Measurements from ENCODE around the gene UROS.

UROS gene

GRCh38 chr10:125822878-125823662 lies at the start of gene UROS, which contains the start of gene BCCIP:
UROS (minus strand) TSS chr10:125823258; CDS start chr10:125816499, 6,759 bp downstream.
BCCIP (plus strand) TSS chr10:125823546; CDS start chr10:125823558, 12 bp downstream.
- H3K27me3 ChIP-seq (ENCODE audit: insufficient read depth, insufficient read length): no peaks in the 10 kb centered on the region
- DNase-seq (ENCODE audit: low read depth, low spot score): peak; percentile 63
- H3K36me3 ChIP-seq (ENCODE audit: insufficient read depth, insufficient read length, low read length): peaks cover 42% of the 10 kb centered on the region
- no peaks in the 10 kb centered on the region for H3K9me3 ChIP-seq (ENCODE audit: insufficient read depth, low read length)
- no peak for TF ChIP-seq SUZ12 (IDR thresholded peaks at IDR 0.05; ENCODE audit: extremely low read depth, insufficient read depth, insufficient read length)
- peak; percentile 82 for TF ChIP-seq YY1 (IDR thresholded peaks at IDR 0.05; ENCODE audit: insufficient read depth, insufficient read length)
- no peaks in the 10 kb centered on the region for H3K4me1 ChIP-seq (ENCODE audit: insufficient read depth, insufficient read length)
- peak within 1 kb of the TSS; percentile 91 for H3K9ac ChIP-seq (ENCODE audit: insufficient read length, low read depth)
- peak within 1 kb of the TSS; percentile 92 for H3K4me3 ChIP-seq (ENCODE audit: insufficient read length, low read depth)

GRCh38 chr10:125871338-125871737 lies 48.3 kb upstream of the UROS start:
- no peak overlapping the region for H3K4me3 ChIP-seq (ENCODE audit: insufficient read length, low read depth)
- H3K36me3 ChIP-seq (ENCODE audit: insufficient read depth, insufficient read length, low read length): peaks cover 12% of the 10 kb centered on the region
- TF ChIP-seq SUZ12 (IDR thresholded peaks at IDR 0.05; ENCODE audit: extremely low read depth, insufficient read depth, insufficient read length) (no peak), YY1 (IDR thresholded peaks at IDR 0.05; ENCODE audit: insufficient read depth, insufficient read length) (no peak)
- DNase-seq (ENCODE audit: low read depth, low spot score): no peak
- peaks cover 10% of the 10 kb centered on the region for H3K9me3 ChIP-seq (ENCODE audit: insufficient read depth, low read length)
- H3K4me1 ChIP-seq (ENCODE audit: insufficient read depth, insufficient read length): no peaks in the 10 kb centered on the region
- H3K9ac ChIP-seq (ENCODE audit: insufficient read length, low read depth): no peak overlapping the region
- H3K27me3 ChIP-seq (ENCODE audit: insufficient read depth, insufficient read length): no peaks in the 10 kb centered on the region

- peak; percentile 9 for DNase-seq (ENCODE audit: low read depth, low spot score)
Measured at GRCh38 chr10:125868372-125868975, 45.4 kb upstream of the UROS start.

GRCh38 chr10:125866421-125867029 lies 43.5 kb upstream of the UROS start:
- H3K9me3 ChIP-seq (ENCODE audit: insufficient read depth, low read length): no peaks in the 10 kb centered on the region
- peaks cover 20% of the 10 kb centered on the region for H3K36me3 ChIP-seq (ENCODE audit: insufficient read depth, insufficient read length, low read length)
- DNase-seq (ENCODE audit: low read depth, low spot score): no peak
- no peak overlapping the region for H3K9ac ChIP-seq (ENCODE audit: insufficient read length, low read depth)
- no peak overlapping the region for H3K4me3 ChIP-seq (ENCODE audit: insufficient read length, low read depth)
- no peaks in the 10 kb centered on the region for H3K27me3 ChIP-seq (ENCODE audit: insufficient read depth, insufficient read length)
- no peaks in the 10 kb centered on the region for H3K4me1 ChIP-seq (ENCODE audit: insufficient read depth, insufficient read length)
- TF ChIP-seq SUZ12 (IDR thresholded peaks at IDR 0.05; ENCODE audit: extremely low read depth, insufficient read depth, insufficient read length): no peak
- TF ChIP-seq YY1 (IDR thresholded peaks at IDR 0.05; ENCODE audit: insufficient read depth, insufficient read length): no peak
- no peak for TF ChIP-seq ZNF274 (IDR thresholded peaks at IDR 0.05; ENCODE audit: low read depth, low read length)

More at GRCh38 chr10:125868372-125868975, 45.4 kb upstream of the UROS start:
- Histone ChIP-seq H3K4me3 (ENCODE audit: insufficient read length, low read depth) (no peak overlapping the region), H3K9ac (ENCODE audit: insufficient read length, low read depth) (no peak overlapping the region), H3K4me1 (ENCODE audit: insufficient read depth, insufficient read length) (no peaks in the 10 kb centered on the region), H3K36me3 (ENCODE audit: insufficient read depth, insufficient read length, low read length) (peaks cover 20% of the 10 kb centered on the region), H3K27me3 (ENCODE audit: insufficient read depth, insufficient read length) (no peaks in the 10 kb centered on the region), H3K9me3 (ENCODE audit: insufficient read depth, low read length) (no peaks in the 10 kb centered on the region)
- TF ChIP-seq YY1 (IDR thresholded peaks at IDR 0.05; ENCODE audit: insufficient read depth, insufficient read length): no peak
- TF ChIP-seq ZNF274 (IDR thresholded peaks at IDR 0.05; ENCODE audit: low read depth, low read length): no peak
- no peak for TF ChIP-seq SUZ12 (IDR thresholded peaks at IDR 0.05; ENCODE audit: extremely low read depth, insufficient read depth, insufficient read length)

GRCh38 chr10:125865120-125865519 lies 42.1 kb upstream of the UROS start:
- no peak for DNase-seq (ENCODE audit: low read depth, low spot score)

GRCh38 chr10:125859128-125859817 lies 36.2 kb upstream of the UROS start:
- no peak for TF ChIP-seq ZNF274 (IDR thresholded peaks at IDR 0.05; ENCODE audit: low read depth, low read length)
- TF ChIP-seq SUZ12 (IDR thresholded peaks at IDR 0.05; ENCODE audit: extremely low read depth, insufficient read depth, insufficient read length): no peak
- no peak for TF ChIP-seq YY1 (IDR thresholded peaks at IDR 0.05; ENCODE audit: insufficient read depth, insufficient read length)
- H3K4me3 ChIP-seq (ENCODE audit: insufficient read length, low read depth): no peak overlapping the region
- H3K36me3 ChIP-seq (ENCODE audit: insufficient read depth, insufficient read length, low read length): peaks cover 14% of the 10 kb centered on the region
- no peaks in the 10 kb centered on the region for H3K27me3 ChIP-seq (ENCODE audit: insufficient read depth, insufficient read length)
- no peaks in the 10 kb centered on the region for H3K4me1 ChIP-seq (ENCODE audit: insufficient read depth, insufficient read length)
- no peaks in the 10 kb centered on the region for H3K9me3 ChIP-seq (ENCODE audit: insufficient read depth, low read length)
- H3K9ac ChIP-seq (ENCODE audit: insufficient read length, low read depth): no peak overlapping the region
- DNase-seq (ENCODE audit: low read depth, low spot score): no peak

More at GRCh38 chr10:125865120-125865519, 42.1 kb upstream of the UROS start:
- Histone ChIP-seq H3K9ac (ENCODE audit: insufficient read length, low read depth) (no peak overlapping the region), H3K27me3 (ENCODE audit: insufficient read depth, insufficient read length) (no peaks in the 10 kb centered on the region), H3K9me3 (ENCODE audit: insufficient read depth, low read length) (no peaks in the 10 kb centered on the region), H3K36me3 (ENCODE audit: insufficient read depth, insufficient read length, low read length) (peaks cover 20% of the 10 kb centered on the region), H3K4me1 (ENCODE audit: insufficient read depth, insufficient read length) (no peaks in the 10 kb centered on the region), H3K4me3 (ENCODE audit: insufficient read length, low read depth) (no peak overlapping the region)
- TF ChIP-seq SUZ12 (IDR thresholded peaks at IDR 0.05; ENCODE audit: extremely low read depth, insufficient read depth, insufficient read length) (no peak), ZNF274 (IDR thresholded peaks at IDR 0.05; ENCODE audit: low read depth, low read length) (no peak), YY1 (IDR thresholded peaks at IDR 0.05; ENCODE audit: insufficient read depth, insufficient read length) (no peak)

All from NT2/D1 (cell line).